GM12878 (cell line): Measurements from ENCODE around the gene SRP14. TPM values are rescaled to one million over a fixed set of nuclear protein-coding genes. Genes with fewer than 3 reads are reported as not detected.

Experiments
- EED ChIP-seq: sonication (generic); IDR thresholded peaks from 2 replicates; pipeline ENCODE4 v1.6.1; 2016; ENCODE audit warnings: antibody characterized with exemption, low read depth
- ESRRA ChIP-seq: IDR thresholded peaks from 2 replicates; pipeline ENCODE4 v1.6.1; 2012; ENCODE audit warnings: mild to moderate bottlenecking, low read length, improper control_type of control experiment
- LARP7 ChIP-seq: fragments of 450-650 bp; IDR thresholded peaks from 2 replicates; pipeline ENCODE4 v1.6.1; 2017; ENCODE audit warnings: mild to moderate bottlenecking
- MEF2A ChIP-seq: IDR thresholded peaks from 2 replicates; pipeline ENCODE4 v1.6.1; 2011; ENCODE audit warnings: low read depth, mild to moderate bottlenecking, low read length, moderate library complexity; ENCODE audit not compliant: insufficient read depth
- PAX8 ChIP-seq: fragments of 450-650 bp; IDR thresholded peaks from 2 replicates; pipeline ENCODE4 v1.6.1; 2017; ENCODE audit warnings: mild to moderate bottlenecking, moderate library complexity
- POU2F2 ChIP-seq: IDR thresholded peaks from 3 replicates; pipeline ENCODE4 v1.6.1; 2011; ENCODE audit warnings: low read depth, mild to moderate bottlenecking, low read length, borderline replicate concordance
- TARDBP ChIP-seq: IDR thresholded peaks from 2 replicates; pipeline ENCODE4 v1.6.1; 2016; ENCODE audit warnings: borderline replicate concordance
- TBL1XR1 ChIP-seq: IDR thresholded peaks from 2 replicates; pipeline ENCODE4 v1.6.1; 2012; ENCODE audit warnings: low read depth, low read length, improper control_type of control experiment
- YBX1 ChIP-seq: fragments of 450-650 bp; IDR thresholded peaks from 2 replicates; pipeline ENCODE4 v1.6.1; 2016; ENCODE audit warnings: antibody characterized with exemption
- ZNF217 ChIP-seq: fragments of 450-650 bp; IDR thresholded peaks from 2 replicates; pipeline ENCODE4 v1.6.1; 2017; ENCODE audit warnings: antibody characterized with exemption, mild to moderate bottlenecking
- ZNF384 ChIP-seq: IDR thresholded peaks from 2 replicates; pipeline ENCODE4 v1.6.1; 2012; ENCODE audit warnings: low read depth, mild to moderate bottlenecking, low read length, improper control_type of control experiment, borderline replicate concordance
- ZSCAN29 ChIP-seq: fragments of 450-650 bp; IDR thresholded peaks from 2 replicates; pipeline ENCODE4 v1.6.1; 2017; ENCODE audit warnings: mild to moderate bottlenecking, moderate library complexity
- polyA plus RNA-seq, 11 experiments: library from polyadenylated mRNA; depleted of rRNA in 4 of 11; unstranded in 6 of 11; stranded (reverse) in 5 of 11; fragments of >200 nt; fragmentation: Nextera tagmentation in 4 of 11; fragmentation: Illumina TruSeq in 1 of 11; extraction: Ambion mirVana in 4 of 11; extraction: Trizol in 1 of 11; gene quantifications; 1 replicate in 1 of 11; 2 replicates in 10 of 11; pipeline versions ENCODE4 v1.2.1 to v1.2.3, GENCODE V29; 2011 to 2016; ENCODE audit warnings: inconsistent platforms in 2 of 11, missing spikeins in 2 of 11, low read depth in 1 of 11
- total RNA-seq, 4 experiments: library from RNA; depleted of rRNA in 3 of 4; stranded (reverse); fragments of >200 nt in 3 of 4; fragmentation: Illumina TruSeq in 1 of 4; extraction: Trizol in 1 of 4; gene quantifications; 2 replicates each; pipeline versions ENCODE4 v1.2.1 to v1.2.3, GENCODE V29; 2013 to 2021
- TF ChIP-seq, protein P1 (sequence below): IDR thresholded peaks from 2 replicates; pipeline ENCODE4 v1.6.1; 2011; ENCODE audit warnings: low read depth, low read length, improper control_type of control experiment, borderline replicate concordance
- TF ChIP-seq, protein P2 (sequence below): IDR thresholded peaks from 2 replicates; pipeline ENCODE4 v1.6.1; 2011; ENCODE audit warnings: mild to moderate bottlenecking, low read depth, low read length, moderate library complexity; ENCODE audit not compliant: insufficient replicate concordance
- TF ChIP-seq, protein P3 (sequence below): IDR thresholded peaks from 2 replicates; pipeline ENCODE4 v1.6.1; 2011; ENCODE audit warnings: low read depth, mild to moderate bottlenecking, low read length, moderate library complexity, borderline replicate concordance; ENCODE audit errors: extremely low read depth
- TF ChIP-seq, protein P4 (sequence below): fragments of 450-650 bp; IDR thresholded peaks from 2 replicates; pipeline ENCODE4 v1.6.1; 2017; ENCODE audit warnings: mild to moderate bottlenecking
- TF ChIP-seq, protein P5 (sequence below): fragments of 450-650 bp; IDR thresholded peaks from 2 replicates; pipeline ENCODE4 v1.6.1; 2018; ENCODE audit warnings: borderline replicate concordance, mild to moderate bottlenecking; ENCODE audit not compliant: partially characterized antibody
- TF ChIP-seq, protein P6 (sequence below): IDR thresholded peaks from 2 replicates; pipeline ENCODE4 v1.6.1; 2012; ENCODE audit warnings: mild to moderate bottlenecking, low read depth, low read length

SRP14 gene
- total and polyA plus RNA-seq, 10 of the 15 experiments (the other 5 are each of a cell fraction or from before 2014, with no cell fraction given) = 141 to 1,182 (median 493) TPM

DNA sequence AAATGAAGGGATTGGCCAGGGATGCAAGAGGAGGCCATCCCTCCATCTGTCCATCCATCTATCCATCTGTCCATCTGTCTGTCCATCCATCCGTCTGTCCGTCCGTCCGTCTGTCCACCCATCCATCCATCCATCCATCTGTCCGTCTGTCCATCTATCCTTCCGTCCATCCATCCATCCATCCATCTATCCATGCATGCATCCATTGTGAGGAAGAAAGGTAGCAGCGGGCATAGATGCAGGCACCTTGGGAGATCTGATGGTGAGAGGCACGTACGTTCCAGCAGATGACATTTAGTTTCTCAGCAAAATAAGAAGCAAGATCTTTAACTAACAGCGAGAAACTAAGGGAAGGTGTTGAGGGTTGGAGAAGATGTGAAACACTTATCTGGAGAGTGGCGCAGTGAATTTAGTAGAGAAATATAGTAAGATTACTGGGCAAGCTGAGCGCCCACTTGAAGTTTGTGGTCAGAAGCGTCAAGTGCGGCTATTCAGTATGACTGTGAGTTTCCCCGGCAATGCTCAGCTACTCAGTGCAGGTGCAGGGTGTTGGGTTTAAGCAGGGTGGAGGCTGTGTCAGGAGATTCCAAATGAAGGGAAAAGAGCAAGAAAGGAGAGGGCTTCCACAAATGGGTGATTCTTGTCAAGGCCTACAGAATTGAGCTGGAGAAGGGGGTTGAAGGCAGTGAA lies 22.4 kb upstream of the SRP14 start (continued):
- 0 out of 3 replicates have a peak, but pooled peaks have one; percentile 59 for TF ChIP-seq POU2F2
- no peak for TF ChIP-seq ZNF384
- TF ChIP-seq EED = peak; percentile 84
- TF ChIP-seq ZNF217 = no peak
- TF ChIP-seq, protein P1, sequence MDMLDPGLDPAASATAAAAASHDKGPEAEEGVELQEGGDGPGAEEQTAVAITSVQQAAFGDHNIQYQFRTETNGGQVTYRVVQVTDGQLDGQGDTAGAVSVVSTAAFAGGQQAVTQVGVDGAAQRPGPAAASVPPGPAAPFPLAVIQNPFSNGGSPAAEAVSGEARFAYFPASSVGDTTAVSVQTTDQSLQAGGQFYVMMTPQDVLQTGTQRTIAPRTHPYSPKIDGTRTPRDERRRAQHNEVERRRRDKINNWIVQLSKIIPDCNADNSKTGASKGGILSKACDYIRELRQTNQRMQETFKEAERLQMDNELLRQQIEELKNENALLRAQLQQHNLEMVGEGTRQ = no peak
- no peak for TF ChIP-seq ESRRA
- TF ChIP-seq, protein P2, sequence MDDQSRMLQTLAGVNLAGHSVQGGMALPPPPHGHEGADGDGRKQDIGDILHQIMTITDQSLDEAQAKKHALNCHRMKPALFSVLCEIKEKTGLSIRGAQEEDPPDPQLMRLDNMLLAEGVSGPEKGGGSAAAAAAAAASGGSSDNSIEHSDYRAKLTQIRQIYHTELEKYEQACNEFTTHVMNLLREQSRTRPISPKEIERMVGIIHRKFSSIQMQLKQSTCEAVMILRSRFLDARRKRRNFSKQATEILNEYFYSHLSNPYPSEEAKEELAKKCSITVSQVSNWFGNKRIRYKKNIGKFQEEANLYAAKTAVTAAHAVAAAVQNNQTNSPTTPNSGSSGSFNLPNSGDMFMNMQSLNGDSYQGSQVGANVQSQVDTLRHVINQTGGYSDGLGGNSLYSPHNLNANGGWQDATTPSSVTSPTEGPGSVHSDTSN = no peak
- peak; percentile 74; the same call in 1 of the 2 replicates for TF ChIP-seq TBL1XR1
- TF ChIP-seq, protein P3, sequence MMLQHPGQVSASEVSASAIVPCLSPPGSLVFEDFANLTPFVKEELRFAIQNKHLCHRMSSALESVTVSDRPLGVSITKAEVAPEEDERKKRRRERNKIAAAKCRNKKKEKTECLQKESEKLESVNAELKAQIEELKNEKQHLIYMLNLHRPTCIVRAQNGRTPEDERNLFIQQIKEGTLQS = no peak
- TF ChIP-seq PAX8 = no peak
- TF ChIP-seq MEF2A = no peak
- TF ChIP-seq, protein P4, sequence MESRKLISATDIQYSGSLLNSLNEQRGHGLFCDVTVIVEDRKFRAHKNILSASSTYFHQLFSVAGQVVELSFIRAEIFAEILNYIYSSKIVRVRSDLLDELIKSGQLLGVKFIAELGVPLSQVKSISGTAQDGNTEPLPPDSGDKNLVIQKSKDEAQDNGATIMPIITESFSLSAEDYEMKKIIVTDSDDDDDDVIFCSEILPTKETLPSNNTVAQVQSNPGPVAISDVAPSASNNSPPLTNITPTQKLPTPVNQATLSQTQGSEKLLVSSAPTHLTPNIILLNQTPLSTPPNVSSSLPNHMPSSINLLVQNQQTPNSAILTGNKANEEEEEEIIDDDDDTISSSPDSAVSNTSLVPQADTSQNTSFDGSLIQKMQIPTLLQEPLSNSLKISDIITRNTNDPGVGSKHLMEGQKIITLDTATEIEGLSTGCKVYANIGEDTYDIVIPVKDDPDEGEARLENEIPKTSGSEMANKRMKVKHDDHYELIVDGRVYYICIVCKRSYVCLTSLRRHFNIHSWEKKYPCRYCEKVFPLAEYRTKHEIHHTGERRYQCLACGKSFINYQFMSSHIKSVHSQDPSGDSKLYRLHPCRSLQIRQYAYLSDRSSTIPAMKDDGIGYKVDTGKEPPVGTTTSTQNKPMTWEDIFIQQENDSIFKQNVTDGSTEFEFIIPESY = no peak
- TF ChIP-seq, protein P5, sequence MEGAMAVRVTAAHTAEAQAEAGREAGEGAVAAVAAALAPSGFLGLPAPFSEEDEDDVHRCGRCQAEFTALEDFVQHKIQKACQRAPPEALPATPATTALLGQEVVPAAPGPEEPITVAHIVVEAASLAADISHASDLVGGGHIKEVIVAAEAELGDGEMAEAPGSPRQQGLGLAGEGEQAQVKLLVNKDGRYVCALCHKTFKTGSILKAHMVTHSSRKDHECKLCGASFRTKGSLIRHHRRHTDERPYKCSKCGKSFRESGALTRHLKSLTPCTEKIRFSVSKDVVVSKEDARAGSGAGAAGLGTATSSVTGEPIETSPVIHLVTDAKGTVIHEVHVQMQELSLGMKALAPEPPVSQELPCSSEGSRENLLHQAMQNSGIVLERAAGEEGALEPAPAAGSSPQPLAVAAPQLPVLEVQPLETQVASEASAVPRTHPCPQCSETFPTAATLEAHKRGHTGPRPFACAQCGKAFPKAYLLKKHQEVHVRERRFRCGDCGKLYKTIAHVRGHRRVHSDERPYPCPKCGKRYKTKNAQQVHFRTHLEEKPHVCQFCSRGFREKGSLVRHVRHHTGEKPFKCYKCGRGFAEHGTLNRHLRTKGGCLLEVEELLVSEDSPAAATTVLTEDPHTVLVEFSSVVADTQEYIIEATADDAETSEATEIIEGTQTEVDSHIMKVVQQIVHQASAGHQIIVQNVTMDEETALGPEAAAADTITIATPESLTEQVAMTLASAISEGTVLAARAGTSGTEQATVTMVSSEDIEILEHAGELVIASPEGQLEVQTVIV = no peak
- no peak for TF ChIP-seq YBX1
- no peak for TF ChIP-seq ZSCAN29
- TF ChIP-seq, protein P6, sequence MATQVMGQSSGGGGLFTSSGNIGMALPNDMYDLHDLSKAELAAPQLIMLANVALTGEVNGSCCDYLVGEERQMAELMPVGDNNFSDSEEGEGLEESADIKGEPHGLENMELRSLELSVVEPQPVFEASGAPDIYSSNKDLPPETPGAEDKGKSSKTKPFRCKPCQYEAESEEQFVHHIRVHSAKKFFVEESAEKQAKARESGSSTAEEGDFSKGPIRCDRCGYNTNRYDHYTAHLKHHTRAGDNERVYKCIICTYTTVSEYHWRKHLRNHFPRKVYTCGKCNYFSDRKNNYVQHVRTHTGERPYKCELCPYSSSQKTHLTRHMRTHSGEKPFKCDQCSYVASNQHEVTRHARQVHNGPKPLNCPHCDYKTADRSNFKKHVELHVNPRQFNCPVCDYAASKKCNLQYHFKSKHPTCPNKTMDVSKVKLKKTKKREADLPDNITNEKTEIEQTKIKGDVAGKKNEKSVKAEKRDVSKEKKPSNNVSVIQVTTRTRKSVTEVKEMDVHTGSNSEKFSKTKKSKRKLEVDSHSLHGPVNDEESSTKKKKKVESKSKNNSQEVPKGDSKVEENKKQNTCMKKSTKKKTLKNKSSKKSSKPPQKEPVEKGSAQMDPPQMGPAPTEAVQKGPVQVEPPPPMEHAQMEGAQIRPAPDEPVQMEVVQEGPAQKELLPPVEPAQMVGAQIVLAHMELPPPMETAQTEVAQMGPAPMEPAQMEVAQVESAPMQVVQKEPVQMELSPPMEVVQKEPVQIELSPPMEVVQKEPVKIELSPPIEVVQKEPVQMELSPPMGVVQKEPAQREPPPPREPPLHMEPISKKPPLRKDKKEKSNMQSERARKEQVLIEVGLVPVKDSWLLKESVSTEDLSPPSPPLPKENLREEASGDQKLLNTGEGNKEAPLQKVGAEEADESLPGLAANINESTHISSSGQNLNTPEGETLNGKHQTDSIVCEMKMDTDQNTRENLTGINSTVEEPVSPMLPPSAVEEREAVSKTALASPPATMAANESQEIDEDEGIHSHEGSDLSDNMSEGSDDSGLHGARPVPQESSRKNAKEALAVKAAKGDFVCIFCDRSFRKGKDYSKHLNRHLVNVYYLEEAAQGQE = no peak
- peak; percentile 55; the same call in 1 of the 2 replicates for TF ChIP-seq LARP7
- no peak for TF ChIP-seq TARDBP
